HG02759 (cell line): ENCODE measurements around the gene RPL36.
"Not testable (repeated sequence)": the region's sequence is repeated elsewhere in the genome, so short reads cannot be mapped to it uniquely, and the experiment has no call there.

Source experiments
- ATAC-seq: cut with Tn5 transposase; IDR thresholded peaks from one replicate; pipeline ENCODE4 v1.9.1; 2021; ENCODE audit warnings: mild to moderate bottlenecking, moderate library complexity; ENCODE audit not compliant: unreplicated experiment

Gene RPL36

DNA sequence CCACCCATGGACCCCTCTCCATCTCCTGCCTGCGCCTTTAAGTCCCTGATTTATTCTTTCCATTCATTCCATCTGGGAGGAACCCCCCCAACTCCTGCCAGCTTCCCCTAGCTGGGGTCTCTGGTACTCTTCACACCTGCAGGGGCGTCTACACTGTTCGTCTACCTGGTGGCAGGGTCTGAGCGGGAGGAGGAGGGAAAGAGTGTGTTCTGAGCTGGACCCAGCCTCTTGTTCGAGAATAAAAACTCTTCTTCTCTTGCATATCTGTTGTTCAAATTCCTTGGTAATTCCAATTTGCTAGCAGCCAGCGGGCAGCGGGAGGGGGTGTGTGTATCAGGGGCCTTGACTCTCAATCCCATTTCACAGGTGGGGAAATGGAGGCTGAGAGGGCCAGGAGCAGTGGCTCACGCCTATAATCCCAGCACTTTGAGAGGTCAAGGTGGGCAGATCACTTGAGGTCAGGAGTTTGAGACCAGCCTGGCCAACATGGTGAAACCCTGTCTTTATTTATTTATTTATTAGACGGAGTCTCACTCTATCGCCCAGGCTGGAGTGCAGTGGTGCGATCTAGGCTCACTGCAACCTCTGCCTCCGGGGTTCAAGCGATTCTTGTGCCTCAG is 1.7 kb upstream of the RPL36 start:
- not testable (repeated sequence) for ATAC-seq

DNA sequence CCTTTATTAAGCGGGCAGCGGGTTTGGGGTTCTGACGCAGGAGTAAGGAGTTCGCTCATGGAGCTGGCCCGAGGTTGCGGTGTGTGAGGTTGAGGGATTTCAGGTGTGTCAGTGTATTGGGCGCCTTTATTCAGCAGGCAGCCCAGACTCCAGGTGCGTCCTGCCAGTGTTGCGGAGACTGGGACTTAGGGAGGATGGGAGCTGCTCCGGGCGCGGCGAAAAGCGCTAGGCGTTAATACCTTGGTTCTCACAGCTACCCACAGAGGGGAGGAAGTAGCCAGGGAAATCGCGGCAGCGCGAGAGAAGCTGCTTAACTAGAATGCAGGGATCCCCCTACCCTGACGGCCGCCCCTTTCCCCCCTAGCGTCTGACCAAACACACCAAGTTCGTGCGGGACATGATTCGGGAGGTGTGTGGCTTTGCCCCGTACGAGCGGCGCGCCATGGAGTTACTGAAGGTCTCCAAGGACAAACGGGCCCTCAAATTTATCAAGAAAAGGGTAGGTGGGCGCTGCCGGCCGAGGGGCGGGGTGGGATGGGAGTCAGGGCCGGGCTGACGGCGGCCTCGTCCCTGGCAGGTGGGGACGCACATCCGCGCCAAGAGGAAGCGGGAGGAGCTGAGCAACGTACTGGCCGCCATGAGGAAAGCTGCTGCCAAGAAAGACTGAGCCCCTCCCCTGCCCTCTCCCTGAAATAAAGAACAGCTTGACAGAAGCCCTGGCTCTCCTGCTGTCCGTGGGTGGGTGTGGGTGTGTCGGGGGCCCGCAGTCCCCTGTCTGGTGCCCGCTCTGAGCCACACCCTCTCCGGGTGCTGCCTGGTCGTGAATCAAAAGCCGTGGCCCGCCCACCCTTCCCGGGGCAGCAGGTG is 1.1 kb downstream of the RPL36 start:
- ATAC-seq: no peak

DNA sequence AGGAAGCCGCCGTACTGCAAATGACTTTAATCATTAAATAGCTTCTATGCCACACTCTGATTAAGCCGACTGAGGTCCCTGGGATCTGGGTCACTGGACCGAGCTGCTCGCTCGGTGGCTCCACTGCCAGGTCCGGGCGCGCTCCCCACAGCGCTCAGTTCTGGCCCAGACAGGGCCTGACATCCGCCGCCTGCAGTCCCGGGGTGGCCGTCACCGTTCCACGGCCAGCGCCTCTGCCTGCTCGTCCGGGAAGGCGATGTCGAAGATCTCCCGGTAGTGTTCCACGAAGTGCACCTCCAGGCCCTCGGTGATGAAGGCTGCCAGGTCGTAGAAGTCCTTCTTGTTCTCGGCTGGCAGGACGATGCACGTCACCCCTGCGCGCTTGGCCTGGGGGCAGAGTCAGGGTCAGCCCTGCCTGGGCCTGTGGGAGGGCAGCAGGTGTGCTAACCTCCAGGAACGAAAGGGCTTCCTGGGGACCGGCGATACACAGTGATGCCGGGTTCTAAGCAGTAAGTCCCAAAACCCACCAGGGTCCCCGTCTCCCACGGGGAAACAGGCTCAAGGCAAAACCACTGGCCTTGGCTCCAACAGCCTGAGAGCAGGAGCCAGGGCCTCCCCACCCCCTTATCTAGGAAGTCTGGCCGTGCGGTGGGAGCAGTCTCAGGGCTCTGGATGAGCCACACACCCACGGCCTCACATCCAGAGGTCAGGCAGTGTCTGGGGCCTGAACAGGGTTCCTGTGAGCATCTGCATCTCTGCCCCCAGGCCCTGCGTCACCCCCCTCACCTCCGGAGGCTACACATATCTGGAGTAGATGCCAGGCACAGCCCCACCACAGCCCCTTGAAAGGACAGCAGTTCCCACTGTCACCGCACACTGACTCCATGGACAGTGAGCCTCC is 2.0 kb downstream of the RPL36 start:
- ATAC-seq: no peak

DNA sequence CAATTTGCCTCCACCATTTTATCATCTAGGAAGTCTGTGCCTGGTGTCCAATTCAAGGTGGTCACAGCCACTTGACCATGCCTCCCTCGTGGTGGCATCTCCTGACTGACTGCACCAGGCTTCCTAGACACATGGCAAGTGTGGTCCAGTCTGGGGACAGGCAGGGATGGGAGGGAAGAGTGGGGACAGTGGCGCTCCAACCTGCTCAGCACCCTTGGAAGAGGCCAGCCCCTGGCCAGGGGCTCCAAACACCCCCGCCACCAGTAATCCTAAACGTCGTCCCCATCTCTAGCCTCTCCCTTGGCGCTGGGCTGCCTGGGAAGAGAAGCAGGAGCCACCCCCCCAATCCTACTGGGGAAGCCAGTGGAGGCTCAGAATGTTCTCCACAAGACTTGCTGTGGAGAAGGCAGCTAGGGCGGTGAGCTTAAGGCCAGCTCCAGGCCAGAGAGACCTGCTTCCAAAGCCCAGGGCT is 2.7 kb downstream of the RPL36 start:
- ATAC-seq: no peak

DNA sequence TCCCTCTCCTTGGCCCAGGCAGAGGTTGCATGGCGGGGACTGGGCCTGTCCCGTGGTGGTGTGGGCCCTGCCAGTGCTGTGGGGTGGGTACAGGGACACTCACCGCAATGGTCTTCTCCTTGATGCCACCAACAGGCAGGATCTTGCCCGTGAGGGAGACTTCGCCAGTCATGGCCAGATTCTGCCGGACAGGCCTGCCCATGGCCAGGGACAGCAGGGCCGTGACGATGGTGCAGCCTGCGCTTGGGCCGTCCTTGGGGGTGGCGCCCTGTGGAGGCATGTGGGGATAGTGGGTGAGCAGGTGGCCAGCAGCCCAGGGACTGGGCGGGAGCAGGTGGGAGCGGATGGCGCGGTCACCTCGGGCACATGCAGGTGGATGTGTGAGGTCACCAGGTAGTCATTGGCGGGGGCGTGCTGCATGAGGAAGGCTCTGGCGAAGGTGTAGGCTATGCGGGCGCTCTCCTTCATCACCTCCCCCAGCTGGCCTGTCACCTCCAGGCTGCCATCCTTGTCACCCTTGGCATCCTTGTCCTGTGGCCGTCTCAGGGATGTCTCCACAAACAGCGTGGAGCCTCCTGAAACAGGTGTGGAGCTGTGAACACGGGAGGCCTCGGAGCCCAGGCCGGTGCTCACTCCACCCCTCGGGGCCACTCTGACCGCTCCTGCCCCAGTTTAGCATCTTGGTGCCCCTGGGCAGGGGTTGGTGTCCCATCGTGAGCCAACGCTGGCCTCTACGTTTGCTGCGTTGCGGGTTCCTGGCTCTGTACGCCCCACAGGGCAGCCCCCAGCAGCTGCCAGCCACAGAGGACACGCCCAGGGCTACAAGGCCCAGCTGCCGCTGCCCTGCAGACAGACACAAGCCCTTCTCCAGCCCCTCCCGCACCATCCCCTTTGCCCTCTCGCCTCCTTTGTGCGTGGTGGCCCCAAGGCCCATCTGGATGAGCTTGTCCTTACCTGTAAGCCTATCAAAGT is 3.4 kb downstream of the RPL36 start:
- no peak for ATAC-seq

DNA sequence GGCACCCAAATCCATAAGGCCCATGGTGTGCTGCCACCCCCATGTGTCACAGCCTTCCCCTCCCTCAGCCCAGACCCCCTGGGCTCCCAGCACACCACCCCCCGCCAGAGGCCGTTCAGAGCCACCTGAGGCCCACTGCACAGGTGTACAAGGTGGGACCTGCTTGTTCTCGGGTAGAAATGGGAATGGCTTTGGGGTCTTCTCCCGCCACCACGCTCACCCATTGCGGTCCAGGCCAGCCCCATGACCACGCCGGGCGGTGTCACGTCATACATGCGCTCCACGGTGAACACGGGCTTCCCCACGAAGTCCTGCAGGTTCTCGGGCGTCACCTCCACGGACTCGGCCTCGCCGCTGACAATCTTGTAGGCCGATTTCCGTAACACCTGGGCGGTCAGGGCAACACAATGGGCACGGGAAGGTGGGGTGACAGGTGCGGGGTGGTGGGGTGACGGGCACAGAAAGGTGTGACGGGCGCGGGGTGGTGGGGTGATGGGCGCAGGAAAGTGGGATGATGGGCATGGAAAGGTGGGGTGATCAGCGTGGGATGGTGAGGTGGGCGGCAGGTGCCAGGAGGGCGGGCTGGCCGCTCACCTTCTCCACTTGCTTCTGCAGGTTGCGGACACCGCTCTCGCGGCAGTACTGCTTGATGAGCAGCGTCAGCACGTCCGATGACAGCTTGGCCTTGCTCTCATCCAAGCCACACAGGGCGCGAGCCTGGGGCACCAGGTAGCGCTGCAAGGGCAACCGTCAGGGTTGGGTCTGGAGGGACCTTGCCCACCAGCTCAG is 4.3 kb downstream of the RPL36 start:
- no peak for ATAC-seq

DNA sequence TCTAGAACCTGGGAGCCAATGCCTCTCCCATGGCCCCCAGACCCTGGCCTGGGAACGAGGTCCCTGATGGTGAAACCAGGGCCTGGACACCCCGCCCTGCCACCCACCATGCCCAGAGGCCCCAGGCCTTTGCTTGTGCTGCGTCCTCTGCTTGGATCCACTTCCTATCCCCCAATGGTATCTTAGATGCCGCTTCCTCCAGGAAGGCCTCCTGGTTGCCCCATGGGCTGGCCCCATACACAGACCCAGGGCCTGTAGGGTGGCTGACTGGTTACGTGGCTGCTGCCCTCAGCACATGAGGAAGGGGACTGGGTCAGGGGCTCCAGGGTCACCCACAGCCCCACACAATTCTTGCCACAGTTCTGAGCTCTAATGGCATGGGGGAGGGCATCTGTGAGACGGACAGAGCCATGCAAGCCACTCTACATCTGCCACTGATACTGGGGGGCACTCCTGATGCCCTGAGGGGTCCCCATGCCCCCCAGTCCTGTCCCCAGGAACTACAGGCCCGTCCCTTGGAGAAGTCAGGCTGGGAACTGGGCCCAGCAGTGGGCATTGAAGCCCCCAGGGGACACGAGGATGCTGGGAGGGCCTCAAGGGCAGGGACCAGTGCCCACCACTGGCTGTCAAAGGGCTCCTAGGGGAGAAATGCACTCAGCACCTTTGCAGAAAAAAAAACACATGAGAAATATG is 5.0 kb downstream of the RPL36 start:
- no peak for ATAC-seq

DNA sequence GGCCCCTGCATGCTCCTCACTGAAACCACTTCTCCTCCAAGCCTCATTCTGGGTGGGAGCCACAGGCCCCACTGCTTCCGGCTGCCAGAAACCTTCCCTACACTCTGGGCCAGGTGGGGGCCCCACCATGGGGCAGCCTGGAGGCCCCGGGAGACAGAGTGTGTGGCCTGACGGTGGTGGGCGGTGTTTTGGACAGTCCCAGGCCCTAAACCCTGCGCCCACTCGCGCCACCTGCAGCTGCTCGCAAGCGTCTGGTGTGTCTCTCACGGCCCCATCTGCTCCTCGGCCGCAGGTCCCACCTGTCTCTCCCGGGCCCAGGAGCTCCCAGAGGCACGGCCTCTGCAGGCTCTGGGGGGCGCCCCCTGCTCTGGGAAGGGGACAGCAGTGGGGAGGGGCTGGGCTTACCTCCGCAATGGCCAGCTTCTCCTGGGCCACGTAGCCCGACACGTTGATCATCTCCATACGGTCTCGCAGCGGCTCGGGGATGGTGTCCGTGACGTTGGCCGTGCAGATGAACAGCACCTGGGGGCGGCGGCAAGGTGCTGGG is 5.6 kb downstream of the RPL36 start:
- no peak for ATAC-seq

DNA sequence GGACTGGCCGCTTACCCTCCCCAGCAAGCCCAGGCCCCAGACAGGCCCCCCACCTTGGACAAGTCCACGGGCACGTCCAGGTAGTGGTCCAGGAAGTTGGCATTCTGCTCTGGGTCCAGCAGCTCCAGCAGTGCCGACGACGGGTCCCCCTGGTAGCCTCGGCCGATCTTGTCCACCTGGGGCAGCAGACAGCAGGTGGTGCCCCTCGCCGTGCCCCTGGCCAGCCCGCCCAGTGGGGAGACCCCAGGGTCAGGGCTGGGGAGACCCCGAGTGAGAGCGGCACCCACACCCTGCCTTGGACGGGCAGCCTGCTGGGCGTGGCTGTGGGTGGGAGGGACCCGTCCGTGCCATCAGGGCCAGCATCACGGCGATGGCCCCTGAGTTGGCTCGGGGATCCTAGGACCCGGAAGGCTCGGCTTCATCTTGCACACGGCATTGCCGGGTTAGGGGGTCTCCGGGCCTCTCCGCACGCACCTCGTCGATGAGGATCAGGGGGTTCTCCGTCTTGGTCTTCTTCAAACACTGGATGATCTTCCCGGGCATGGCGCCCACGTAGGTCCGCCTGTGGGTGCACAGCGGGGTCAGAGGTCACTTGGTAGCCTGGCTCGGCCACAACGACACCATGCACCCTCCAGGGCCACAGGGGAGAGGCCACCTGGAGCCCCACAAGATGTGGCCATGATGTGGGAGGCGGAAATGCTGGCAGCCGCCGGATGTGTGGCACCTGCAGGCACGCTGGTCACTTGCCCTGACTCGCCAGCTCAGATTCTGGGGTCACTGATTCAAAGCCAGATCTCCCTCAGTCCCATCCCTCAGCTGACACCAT is 6.3 kb downstream of the RPL36 start:
- no peak for ATAC-seq

DNA sequence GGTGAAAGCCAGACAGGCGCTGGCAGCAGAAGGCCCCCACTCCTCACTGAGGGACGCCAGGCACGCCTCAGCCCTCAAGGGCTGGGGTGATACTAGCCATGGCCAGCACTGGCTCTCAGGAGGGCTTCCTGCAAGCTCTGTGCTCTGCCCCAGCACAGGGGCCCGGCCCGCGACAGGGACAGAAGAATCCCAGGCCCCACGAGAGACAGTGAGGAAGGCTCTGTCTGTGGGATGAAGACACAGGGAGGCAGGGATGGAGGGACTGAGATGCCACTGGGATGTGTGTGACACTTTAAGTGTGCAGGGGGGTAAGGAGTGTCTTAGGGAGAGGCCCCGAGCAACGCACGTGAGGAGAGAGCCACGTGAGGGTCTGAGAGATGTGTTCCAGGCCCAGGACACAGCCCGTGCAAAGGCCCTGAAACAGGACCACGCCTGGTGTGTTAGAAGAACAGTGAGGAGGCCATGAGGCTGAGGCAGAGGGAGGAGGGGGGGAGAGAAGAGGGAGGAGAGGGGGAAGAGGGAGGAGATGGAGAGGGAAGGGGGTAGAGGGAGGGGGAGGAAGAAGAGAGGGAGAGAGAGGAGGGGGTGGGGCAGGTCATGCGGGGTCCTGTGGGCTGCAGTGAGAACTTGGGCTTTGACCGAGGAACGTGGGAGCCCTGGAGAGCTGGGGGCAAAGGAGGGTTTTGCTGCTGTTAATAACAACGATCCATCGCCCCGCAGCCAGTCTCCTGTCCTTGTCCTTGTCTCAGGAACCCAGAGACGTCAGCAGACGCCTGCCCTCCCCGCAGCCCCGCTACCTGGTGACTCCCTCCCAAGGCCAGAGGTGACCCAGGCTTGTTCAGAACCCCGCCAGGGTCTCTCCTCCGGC is 7.2 kb downstream of the RPL36 start:
- ATAC-seq: no peak

DNA sequence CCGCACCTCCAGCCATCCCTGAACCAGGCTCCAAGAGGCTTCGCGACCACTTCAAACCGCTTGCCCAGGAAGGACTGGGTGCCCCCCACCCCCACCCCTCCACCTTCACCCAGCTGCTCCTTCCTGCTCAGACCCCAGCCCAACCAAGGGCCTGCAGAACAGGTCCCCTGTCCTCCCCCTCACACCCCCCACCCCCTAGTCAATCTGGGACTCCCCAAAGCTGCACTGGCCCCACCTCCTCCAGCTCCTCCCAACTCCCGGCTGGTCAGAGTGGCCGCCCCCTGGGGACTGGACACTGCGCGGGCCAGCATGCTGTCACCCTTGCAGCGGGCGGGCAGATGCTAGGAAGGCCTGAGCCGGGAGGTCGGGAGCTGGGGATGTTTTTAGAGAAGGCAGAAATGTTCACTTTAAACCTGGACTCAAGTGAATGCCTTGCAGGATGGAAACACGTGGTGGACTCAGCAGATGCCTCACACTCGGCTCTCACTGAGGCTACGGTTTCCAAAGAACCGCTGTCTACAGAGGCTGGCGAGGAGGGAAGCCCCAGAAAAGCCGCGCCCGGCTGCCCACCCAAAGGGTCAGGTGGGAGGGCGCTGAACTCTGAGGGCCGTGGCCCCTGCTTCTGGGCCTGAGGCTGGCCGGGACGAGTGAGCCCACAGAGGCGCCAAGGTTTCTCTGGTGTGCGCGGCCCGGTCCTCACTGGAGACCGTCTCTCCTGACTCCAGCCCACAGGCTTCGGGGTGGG is 8.0 kb downstream of the RPL36 start:
- no peak for ATAC-seq

DNA sequence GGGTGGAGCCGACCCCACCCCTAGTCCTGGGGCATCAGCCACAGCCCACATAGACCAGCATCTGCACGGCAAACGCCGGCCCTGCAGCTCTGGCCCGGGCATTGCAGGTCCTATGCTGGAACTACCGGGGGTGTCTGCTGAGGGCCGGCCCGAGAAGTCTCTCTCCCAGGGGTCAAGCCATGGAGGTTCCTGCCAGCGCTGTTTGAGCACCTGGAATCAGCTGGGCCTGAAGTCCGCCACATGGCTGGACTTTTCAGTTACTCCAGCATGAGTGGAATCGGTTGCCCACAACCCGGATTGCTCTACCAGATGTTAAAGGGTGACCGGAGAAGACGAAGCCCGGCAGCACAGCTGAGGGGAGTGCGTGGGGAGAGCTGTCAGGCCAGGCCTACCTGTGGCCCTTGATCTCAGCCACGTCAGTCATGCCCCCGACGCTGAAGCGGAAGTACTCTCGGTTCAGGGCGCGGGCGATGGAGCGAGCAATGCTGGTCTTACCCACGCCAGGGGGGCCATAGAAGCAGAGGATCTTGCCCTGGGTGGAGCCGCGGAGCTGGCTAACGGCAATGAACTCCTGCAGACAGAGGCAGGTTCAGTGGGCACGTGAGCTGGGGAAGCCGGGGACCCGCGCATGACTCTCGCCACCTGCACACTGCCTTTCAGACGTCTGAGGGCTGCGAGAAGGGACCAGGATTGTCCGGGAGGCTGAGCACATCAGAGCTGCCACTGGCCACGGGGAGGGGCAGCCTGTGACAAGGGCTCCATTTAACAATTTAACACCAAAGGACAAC is 8.7 kb downstream of the RPL36 start:
- no peak for ATAC-seq

DNA sequence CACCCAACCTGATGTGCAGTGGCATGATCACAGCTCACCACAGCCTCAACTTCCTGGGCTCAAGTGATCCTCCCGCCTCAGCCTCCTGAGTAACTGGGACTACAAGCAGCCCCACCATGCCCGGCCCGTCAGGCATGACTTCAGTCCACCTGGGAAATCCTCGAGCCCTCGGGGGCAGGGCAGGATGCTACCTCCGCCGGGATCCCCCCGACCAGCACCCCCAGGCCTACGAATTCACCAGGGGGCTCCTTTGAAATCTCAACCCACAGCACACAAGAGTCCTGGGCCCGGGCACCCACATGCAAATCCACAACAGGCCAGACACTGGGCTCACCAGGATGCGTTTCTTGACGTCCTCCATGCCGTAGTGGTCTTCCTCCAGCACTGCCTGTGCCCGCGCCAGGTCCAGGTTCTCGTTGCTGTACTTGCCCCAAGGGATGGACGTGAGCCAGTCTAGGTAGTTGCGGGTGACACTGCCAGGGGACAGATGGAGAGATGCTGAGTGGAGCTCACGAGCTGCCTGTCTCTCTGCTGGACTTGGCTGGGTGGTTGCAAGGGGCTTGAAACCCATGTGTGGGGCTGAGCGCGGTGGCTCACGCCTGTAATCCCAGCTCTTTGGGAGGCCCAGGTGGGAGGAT is 10.5 kb downstream of the RPL36 start:
- ATAC-seq: no peak

DNA sequence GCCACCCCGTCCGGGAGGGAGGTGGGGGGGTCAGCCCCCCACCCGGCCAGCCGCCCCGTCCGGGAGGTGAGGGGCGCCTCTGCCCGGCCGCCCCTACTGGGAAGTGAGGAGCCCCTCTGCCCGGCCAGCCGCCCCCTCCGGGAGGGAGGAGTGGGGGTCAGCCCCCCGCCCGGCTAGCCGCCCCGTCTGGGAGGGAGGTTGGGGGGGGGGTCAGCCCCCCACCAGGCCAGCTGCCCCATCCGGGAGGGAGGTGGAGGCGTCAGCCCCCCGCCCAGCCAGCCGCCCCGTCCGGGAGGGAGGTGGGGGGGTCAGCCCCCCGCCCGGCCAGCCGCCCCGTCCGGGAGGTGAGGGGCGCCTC is 11.9 kb downstream of the RPL36 start:
- not testable (repeated sequence) for ATAC-seq
